ENCODE results near the gene DNM3.

The DNM3 gene

GRCh38 chr1:172276120-172276818 is 435.0 kb downstream of the DNM3 start:
- in situ Hi-C loops (cut with MboI; ENCODE audit: low pct_unique_long_range_greater_than_20kb, low sequenced_read_pairs, unreplicated experiment): no loop called here
- DNase-seq (ENCODE audit: low spot score): no peak
- TF ChIP-seq, protein P1, sequence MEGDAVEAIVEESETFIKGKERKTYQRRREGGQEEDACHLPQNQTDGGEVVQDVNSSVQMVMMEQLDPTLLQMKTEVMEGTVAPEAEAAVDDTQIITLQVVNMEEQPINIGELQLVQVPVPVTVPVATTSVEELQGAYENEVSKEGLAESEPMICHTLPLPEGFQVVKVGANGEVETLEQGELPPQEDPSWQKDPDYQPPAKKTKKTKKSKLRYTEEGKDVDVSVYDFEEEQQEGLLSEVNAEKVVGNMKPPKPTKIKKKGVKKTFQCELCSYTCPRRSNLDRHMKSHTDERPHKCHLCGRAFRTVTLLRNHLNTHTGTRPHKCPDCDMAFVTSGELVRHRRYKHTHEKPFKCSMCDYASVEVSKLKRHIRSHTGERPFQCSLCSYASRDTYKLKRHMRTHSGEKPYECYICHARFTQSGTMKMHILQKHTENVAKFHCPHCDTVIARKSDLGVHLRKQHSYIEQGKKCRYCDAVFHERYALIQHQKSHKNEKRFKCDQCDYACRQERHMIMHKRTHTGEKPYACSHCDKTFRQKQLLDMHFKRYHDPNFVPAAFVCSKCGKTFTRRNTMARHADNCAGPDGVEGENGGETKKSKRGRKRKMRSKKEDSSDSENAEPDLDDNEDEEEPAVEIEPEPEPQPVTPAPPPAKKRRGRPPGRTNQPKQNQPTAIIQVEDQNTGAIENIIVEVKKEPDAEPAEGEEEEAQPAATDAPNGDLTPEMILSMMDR (IDR thresholded peaks at IDR 0.05; ENCODE audit: extremely low read depth, insufficient read depth, missing control alignments): no peak

- in situ Hi-C loops (cut with MboI; ENCODE audit: low pct_unique_long_range_greater_than_20kb, low sequenced_read_pairs, unreplicated experiment): no loop called here
- no peak for DNase-seq (ENCODE audit: low spot score)
- TF ChIP-seq, protein P1 (IDR thresholded peaks at IDR 0.05; ENCODE audit: extremely low read depth, insufficient read depth, missing control alignments): no peak
These were observed 436.0 kb downstream of the DNM3 start for GRCh38 chr1:172277275-172277674.

DNA sequence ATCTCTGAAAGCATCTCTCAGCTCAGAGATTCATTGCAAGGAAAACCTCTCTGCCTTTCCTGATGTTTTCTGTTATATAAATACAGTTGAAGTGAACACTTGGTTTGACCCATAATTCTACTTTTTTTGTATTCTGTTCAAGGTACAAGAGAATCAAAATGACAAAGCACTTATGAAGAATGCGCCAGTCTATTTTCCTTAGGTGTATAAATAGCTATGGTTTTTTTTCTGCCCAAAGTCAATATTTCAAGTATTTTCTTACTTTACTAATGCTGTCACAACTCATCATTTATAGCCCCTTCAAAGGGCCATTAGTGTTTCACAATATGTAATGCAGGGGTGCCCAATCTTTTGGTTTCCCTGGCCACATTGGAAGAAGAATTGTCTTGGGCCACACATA is 436.7 kb downstream of the DNM3 start:
- no peak for DNase-seq (ENCODE audit: low spot score)
- TF ChIP-seq, protein P1 (IDR thresholded peaks at IDR 0.05; ENCODE audit: extremely low read depth, insufficient read depth, missing control alignments): no peak
- in situ Hi-C loops (cut with MboI; ENCODE audit: low pct_unique_long_range_greater_than_20kb, low sequenced_read_pairs, unreplicated experiment): no loop called here

DNA sequence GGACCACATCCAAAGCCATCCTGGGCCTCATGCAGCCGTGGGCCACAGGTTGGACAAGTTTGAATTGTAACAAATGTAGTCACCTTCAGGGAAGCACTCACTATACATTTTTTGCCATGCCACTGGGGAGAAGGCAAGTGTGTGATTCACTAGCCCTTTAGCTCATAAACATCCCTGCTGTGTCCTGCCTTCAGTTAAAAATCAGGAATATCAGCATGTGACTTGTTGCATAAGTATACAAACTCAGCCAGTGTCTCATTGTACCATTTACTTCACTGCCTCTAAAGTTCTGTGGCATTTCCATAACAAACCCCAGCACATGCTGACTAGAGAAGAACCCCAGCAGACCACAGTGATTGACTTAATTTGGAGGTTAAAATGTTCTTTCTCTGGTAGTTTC is 437.2 kb downstream of the DNM3 start:
- TF ChIP-seq, protein P1 (IDR thresholded peaks at IDR 0.05; ENCODE audit: extremely low read depth, insufficient read depth, missing control alignments): no peak
- no peak for DNase-seq (ENCODE audit: low spot score)
- in situ Hi-C loops (cut with MboI; ENCODE audit: low pct_unique_long_range_greater_than_20kb, low sequenced_read_pairs, unreplicated experiment): no loop called here

DNA sequence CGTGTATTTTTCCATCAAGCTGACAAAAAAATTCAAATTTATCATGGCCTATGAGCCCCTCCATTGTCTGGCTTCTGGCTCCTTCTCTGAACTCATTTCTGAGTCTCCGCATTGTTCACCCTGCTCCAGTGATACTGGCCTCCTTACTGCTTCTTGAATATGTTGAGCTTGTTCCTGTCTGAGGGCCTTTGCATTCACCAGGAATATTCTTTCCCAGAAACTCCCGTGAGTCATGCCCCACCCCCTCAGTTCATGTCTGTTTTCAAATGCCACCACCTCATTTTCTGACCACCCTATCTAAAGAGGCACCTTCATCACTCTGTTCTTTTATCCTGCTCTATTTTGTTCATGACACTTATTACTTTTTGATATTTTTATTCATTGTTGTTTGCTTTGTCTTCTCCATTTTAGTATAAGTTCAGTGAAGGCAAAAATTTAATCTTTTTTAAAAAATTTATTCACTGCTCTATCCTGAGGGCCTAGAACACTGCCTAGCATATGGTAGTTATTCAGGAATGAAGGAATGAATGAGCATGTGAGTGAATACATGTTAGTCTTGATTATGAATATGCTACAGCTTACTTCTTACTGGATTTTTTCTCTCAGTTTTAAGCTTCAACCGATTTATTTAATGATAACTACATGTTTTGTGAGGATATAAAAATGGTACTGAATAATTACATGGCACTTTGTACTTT is 438.8 kb downstream of the DNM3 start:
- in situ Hi-C loops (cut with MboI; ENCODE audit: low pct_unique_long_range_greater_than_20kb, low sequenced_read_pairs, unreplicated experiment): no loop called here
- no peak for DNase-seq (ENCODE audit: low spot score)
- TF ChIP-seq, protein P1 (IDR thresholded peaks at IDR 0.05; ENCODE audit: extremely low read depth, insufficient read depth, missing control alignments): no peak

DNA sequence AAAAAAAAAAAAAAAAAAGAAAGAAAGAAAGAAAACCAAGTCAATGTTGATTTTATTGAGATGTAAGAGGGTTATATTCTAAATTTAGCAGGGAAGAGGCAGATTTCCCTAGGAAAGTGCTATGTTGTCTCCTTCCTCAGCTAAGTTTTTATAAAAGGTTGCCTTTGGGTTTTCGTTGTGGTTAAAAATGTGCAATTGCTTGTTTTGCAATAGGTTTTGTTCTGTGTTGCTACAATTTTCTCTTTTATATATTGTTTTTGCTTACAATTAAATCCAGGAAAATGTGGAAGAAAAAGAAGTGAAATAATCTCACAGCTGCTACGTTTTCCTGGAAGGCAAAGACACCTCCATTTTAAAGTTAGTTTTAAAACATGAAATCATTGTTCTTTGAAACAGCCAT is 442.5 kb downstream of the DNM3 start:
- TF ChIP-seq, protein P1 (IDR thresholded peaks at IDR 0.05; ENCODE audit: extremely low read depth, insufficient read depth, missing control alignments): no peak
- no peak for DNase-seq (ENCODE audit: low spot score)
- in situ Hi-C loops (cut with MboI; ENCODE audit: low pct_unique_long_range_greater_than_20kb, low sequenced_read_pairs, unreplicated experiment): no loop called here

Measured in GM13977 (cell line).